ENCODE results near the gene DHRS3.
A peak's percentile ranks its signal among the peaks of the same experiment; 100 is the strongest.
"Not testable (repeated sequence)": the region's sequence is repeated elsewhere in the genome, so short reads cannot be mapped to it uniquely, and the experiment has no call there.

The DHRS3 gene

GRCh38 chr1:12539705-12540579, 78.1 kb downstream of the DHRS3 start:
- DNase-seq (ENCODE audit: low read depth), result no peak

- no peak for DNase-seq (ENCODE audit: low read depth)
Observed at GRCh38 chr1:12539320-12539704, 78.7 kb downstream of the DHRS3 start.

GRCh38 chr1:12538536-12538935, 79.5 kb downstream of the DHRS3 start:
- not testable (repeated sequence) for DNase-seq (ENCODE audit: low read depth)

- DNase-seq (ENCODE audit: low read depth), result no peak
Observed at GRCh38 chr1:12537906-12538461, 80.0 kb downstream of the DHRS3 start.

- no peak for DNase-seq (ENCODE audit: low read depth)
Observed at GRCh38 chr1:12537294-12537693, 80.7 kb downstream of the DHRS3 start.

GRCh38 chr1:12536023-12536639, 81.9 kb downstream of the DHRS3 start:
- DNase-seq (ENCODE audit: low read depth), result no peak

- DNase-seq (ENCODE audit: low read depth), result no peak
Observed at GRCh38 chr1:12532405-12533315, 85.3 kb downstream of the DHRS3 start.

GRCh38 chr1:12531179-12531499, 86.9 kb downstream of the DHRS3 start:
- no peak for DNase-seq (ENCODE audit: low read depth)

- DNase-seq (ENCODE audit: low read depth), result no peak
Observed at GRCh38 chr1:12530462-12531178, 87.4 kb downstream of the DHRS3 start.

GRCh38 chr1:12529640-12530174, 88.3 kb downstream of the DHRS3 start:
- DNase-seq (ENCODE audit: low read depth), result no peak

- no peak for DNase-seq (ENCODE audit: low read depth)
Observed at GRCh38 chr1:12528021-12528852, 89.8 kb downstream of the DHRS3 start.

- no peak for DNase-seq (ENCODE audit: low read depth)
Observed at GRCh38 chr1:12527564-12527963, 90.4 kb downstream of the DHRS3 start.

GRCh38 chr1:12525311-12526181, 92.5 kb downstream of the DHRS3 start:
- no peak for DNase-seq (ENCODE audit: low read depth)

- no peak for DNase-seq (ENCODE audit: low read depth)
Observed at GRCh38 chr1:12524266-12524665, 93.7 kb downstream of the DHRS3 start.

- DNase-seq (ENCODE audit: low read depth), result not testable (repeated sequence)
Observed at GRCh38 chr1:12522780-12523179, 95.2 kb downstream of the DHRS3 start.

GRCh38 chr1:12521096-12521495, 96.9 kb downstream of the DHRS3 start:
- no peak for DNase-seq (ENCODE audit: low read depth)

GRCh38 chr1:12519693-12520364, 98.2 kb downstream of the DHRS3 start:
- no peak for DNase-seq (ENCODE audit: low read depth)

- DNase-seq (ENCODE audit: low read depth), result peak; percentile 46
Observed at GRCh38 chr1:12518931-12519692, 98.9 kb downstream of the DHRS3 start.
